Liver (tissue), 9 donors: Measurements from ENCODE around the gene WRAP73. TPM values are rescaled to one million over a fixed set of nuclear protein-coding genes. Genes with fewer than 3 reads are reported as not detected.

Experiments
- DNase-seq: peaks from one replicate; pipeline ENCODE4 v3.0.0-alpha.2; 2017; ENCODE audit warnings: low spot score
- H3K27ac ChIP-seq, 2 donors: one replicate each; pipeline ENCODE4 v1.7.0; 2013; ENCODE audit warnings: inconsistent platforms in 2 of 2, low read length in 2 of 2, control low read depth in 1 of 2, low read depth in 1 of 2, mild to moderate bottlenecking in 1 of 2
- H3K27me3 ChIP-seq, 4 donors: one replicate each; pipeline versions ENCODE4 v1.6.1 to v1.7.0; 2013; ENCODE audit warnings: low read length in 3 of 4, inconsistent platforms in 1 of 4, mild to moderate bottlenecking in 1 of 4, moderate library complexity in 1 of 4; ENCODE audit not compliant: control insufficient read depth in 4 of 4, insufficient read depth in 4 of 4
- H3K36me3 ChIP-seq, 4 donors: one replicate each; pipeline versions ENCODE4 v1.6.1 to v1.7.0; 2013; ENCODE audit warnings: low read length in 3 of 4, mild to moderate bottlenecking in 3 of 4, low read depth in 1 of 4, moderate library complexity in 1 of 4; ENCODE audit not compliant: control insufficient read depth in 4 of 4, insufficient read depth in 3 of 4
- H3K4me1 ChIP-seq, 4 donors: one replicate each; pipeline versions ENCODE4 v1.6.1 to v1.7.0; 2013; ENCODE audit warnings: low read length in 3 of 4, mild to moderate bottlenecking in 3 of 4, moderate library complexity in 1 of 4; ENCODE audit not compliant: control insufficient read depth in 4 of 4, insufficient read depth in 4 of 4
- H3K4me3 ChIP-seq, 3 donors: one replicate each; pipeline versions ENCODE4 v1.6.1 to v1.7.0; 2013; ENCODE audit warnings: low read length in 3 of 3, control low read depth in 1 of 3, low read depth in 1 of 3, mild to moderate bottlenecking in 1 of 3
- H3K9ac ChIP-seq, 2 donors: one replicate each; pipeline ENCODE4 v1.7.0; 2013; ENCODE audit warnings: low read length in 2 of 2, mild to moderate bottlenecking in 2 of 2, moderate library complexity in 2 of 2, control low read depth in 1 of 2, low read depth in 1 of 2
- H3K9me3 ChIP-seq, 4 donors: one replicate each; pipeline versions ENCODE4 v1.6.1 to v1.7.0; 2013; ENCODE audit warnings: low read length in 3 of 4; ENCODE audit not compliant: control insufficient read depth in 4 of 4
- GABPA ChIP-seq, 2 donors: IDR thresholded peaks in 1 of 2; conservative IDR thresholded peaks in 1 of 2; 2 replicates each; pipeline ENCODE4 v1.6.1; 2016; ENCODE audit warnings: antibody characterized with exemption in 2 of 2, mild to moderate bottlenecking in 1 of 2, moderate library complexity in 1 of 2
- HNF4A ChIP-seq, 2 donors: conservative IDR thresholded peaks; 2 replicates each; pipeline ENCODE4 v1.6.1; 2016; ENCODE audit warnings: antibody characterized with exemption in 2 of 2, mild to moderate bottlenecking in 2 of 2
- HNF4G ChIP-seq: IDR thresholded peaks from 2 replicates; pipeline ENCODE4 v1.6.1; 2016; ENCODE audit warnings: antibody characterized with exemption
- JUND ChIP-seq, 2 donors: IDR thresholded peaks; 2 replicates each; pipeline ENCODE4 v1.6.1; 2016; ENCODE audit warnings: antibody characterized with exemption in 2 of 2
- NR2F2 ChIP-seq: IDR thresholded peaks from 2 replicates; pipeline ENCODE4 v1.6.1; 2016; ENCODE audit warnings: antibody characterized with exemption
- RXRA ChIP-seq, 2 donors: IDR thresholded peaks; 2 replicates each; pipeline ENCODE4 v1.6.1; 2017 to 2018; ENCODE audit warnings: antibody characterized with exemption in 2 of 2, mild to moderate bottlenecking in 1 of 2
- SP1 ChIP-seq: IDR thresholded peaks from 2 replicates; pipeline ENCODE4 v1.6.1; 2018; ENCODE audit warnings: antibody characterized with exemption, mild to moderate bottlenecking
- YY1 ChIP-seq: IDR thresholded peaks from 2 replicates; pipeline ENCODE4 v1.6.1; 2016; ENCODE audit warnings: antibody characterized with exemption, mild to moderate bottlenecking
- WGBS: extraction: QIAGEN DNeasy Blood & Tissue Kit; methylation state at CpG from one replicate; pipeline ENCODE4 v1.1.7; 2013; 5-methylcytosine and 5-hydroxymethylcytosine counted together
- polyA plus RNA-seq, 2 donors: library from polyadenylated mRNA; stranded (reverse) in 1 of 2; unstranded in 1 of 2; fragments of 200-250 nt in 1 of 2; fragments of >200 nt in 1 of 2; fragmentation: Nextera tagmentation in 1 of 2; extraction: Ambion mirVana in 1 of 2; gene quantifications; one replicate each; pipeline versions ENCODE4 v1.2.1 to v1.2.3, GENCODE V29; 2013 to 2015
- total RNA-seq, 2 donors: library from RNA; depleted of rRNA; stranded (reverse); fragments of >200 nt; gene quantifications; one replicate each; pipeline ENCODE4 v1.2.3, GENCODE V29; 2014
- TF ChIP-seq, protein P1 (sequence below): IDR thresholded peaks from 2 replicates; pipeline ENCODE4 v1.6.1; 2016; ENCODE audit warnings: antibody characterized with exemption, mild to moderate bottlenecking
- TF ChIP-seq, protein P2 (sequence below): IDR thresholded peaks from 2 replicates; pipeline ENCODE4 v1.6.1; 2016; ENCODE audit warnings: antibody characterized with exemption
- TF ChIP-seq, protein P3 (sequence below): fragments of 150-350 bp; IDR thresholded peaks from 2 replicates; pipeline ENCODE4 v1.5.1; 2017; ENCODE audit warnings: improper control_type of control experiment, low read depth, low read length; ENCODE audit not compliant: missing input control
- TF ChIP-seq, protein P4 (sequence below): IDR thresholded peaks from 2 replicates; pipeline ENCODE4 v1.6.1; 2016; ENCODE audit warnings: antibody characterized with exemption
- TF ChIP-seq, protein P5 (sequence below): IDR thresholded peaks from 2 replicates; pipeline ENCODE4 v1.6.1; 2016; ENCODE audit warnings: antibody characterized with exemption
- donor health status: healthy.
- donor health status: healthy.
- donor health status: healthy.
- donor health status: healthy.
- donor health status: healthy.

Gene WRAP73
- total and polyA plus RNA-seq, 4 donors, result 7.6 to 14.6 (median 10.0) TPM

DNA sequence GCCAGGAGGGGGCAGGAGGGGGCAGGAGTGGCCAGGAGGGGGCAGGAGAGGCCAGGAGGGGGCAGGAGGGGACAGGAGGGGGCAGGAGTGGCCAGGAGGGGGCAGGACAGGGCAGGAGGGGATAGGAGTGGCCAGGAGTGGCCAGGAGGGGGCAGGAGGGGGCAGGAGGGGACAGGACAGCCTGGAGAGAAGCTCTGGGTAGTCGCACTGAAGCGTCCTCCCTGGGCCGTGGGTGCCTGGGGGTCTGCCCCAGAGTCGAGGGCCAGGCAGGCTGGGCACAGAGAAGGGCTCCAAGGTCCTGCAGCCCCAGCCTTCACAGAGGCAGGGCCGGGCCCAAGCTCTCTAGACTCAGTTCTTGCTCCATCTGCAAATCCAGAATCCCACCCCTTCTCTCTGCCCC is 61.5 kb downstream of the WRAP73 start:
- Histone ChIP-seq H3K4me3 (no peak overlapping the region), H3K36me3 (no peaks in the 10 kb centered on the region), H3K9ac (no peak overlapping the region), H3K4me1 (no peaks in the 10 kb centered on the region), H3K9me3 (no peaks in the 10 kb centered on the region), H3K27me3 (no peaks in the 10 kb centered on the region), H3K27ac (no peak overlapping the region)
- DNase-seq, result no peak
- WGBS, result 75% methylated on average over 5 of the region's 5 CpGs
- TF ChIP-seq NR2F2 (no peak), RXRA (IDR thresholded peaks at IDR 0.05) (no peak), JUND (IDR thresholded peaks at IDR 0.05) (no peak), GABPA (IDR thresholded peaks at IDR 0.05 in 1 of 2, conservative IDR thresholded peaks at IDR 0.05 in 1 of 2) (no peak)
- TF ChIP-seq, protein P1, sequence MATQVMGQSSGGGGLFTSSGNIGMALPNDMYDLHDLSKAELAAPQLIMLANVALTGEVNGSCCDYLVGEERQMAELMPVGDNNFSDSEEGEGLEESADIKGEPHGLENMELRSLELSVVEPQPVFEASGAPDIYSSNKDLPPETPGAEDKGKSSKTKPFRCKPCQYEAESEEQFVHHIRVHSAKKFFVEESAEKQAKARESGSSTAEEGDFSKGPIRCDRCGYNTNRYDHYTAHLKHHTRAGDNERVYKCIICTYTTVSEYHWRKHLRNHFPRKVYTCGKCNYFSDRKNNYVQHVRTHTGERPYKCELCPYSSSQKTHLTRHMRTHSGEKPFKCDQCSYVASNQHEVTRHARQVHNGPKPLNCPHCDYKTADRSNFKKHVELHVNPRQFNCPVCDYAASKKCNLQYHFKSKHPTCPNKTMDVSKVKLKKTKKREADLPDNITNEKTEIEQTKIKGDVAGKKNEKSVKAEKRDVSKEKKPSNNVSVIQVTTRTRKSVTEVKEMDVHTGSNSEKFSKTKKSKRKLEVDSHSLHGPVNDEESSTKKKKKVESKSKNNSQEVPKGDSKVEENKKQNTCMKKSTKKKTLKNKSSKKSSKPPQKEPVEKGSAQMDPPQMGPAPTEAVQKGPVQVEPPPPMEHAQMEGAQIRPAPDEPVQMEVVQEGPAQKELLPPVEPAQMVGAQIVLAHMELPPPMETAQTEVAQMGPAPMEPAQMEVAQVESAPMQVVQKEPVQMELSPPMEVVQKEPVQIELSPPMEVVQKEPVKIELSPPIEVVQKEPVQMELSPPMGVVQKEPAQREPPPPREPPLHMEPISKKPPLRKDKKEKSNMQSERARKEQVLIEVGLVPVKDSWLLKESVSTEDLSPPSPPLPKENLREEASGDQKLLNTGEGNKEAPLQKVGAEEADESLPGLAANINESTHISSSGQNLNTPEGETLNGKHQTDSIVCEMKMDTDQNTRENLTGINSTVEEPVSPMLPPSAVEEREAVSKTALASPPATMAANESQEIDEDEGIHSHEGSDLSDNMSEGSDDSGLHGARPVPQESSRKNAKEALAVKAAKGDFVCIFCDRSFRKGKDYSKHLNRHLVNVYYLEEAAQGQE, result no peak

DNA sequence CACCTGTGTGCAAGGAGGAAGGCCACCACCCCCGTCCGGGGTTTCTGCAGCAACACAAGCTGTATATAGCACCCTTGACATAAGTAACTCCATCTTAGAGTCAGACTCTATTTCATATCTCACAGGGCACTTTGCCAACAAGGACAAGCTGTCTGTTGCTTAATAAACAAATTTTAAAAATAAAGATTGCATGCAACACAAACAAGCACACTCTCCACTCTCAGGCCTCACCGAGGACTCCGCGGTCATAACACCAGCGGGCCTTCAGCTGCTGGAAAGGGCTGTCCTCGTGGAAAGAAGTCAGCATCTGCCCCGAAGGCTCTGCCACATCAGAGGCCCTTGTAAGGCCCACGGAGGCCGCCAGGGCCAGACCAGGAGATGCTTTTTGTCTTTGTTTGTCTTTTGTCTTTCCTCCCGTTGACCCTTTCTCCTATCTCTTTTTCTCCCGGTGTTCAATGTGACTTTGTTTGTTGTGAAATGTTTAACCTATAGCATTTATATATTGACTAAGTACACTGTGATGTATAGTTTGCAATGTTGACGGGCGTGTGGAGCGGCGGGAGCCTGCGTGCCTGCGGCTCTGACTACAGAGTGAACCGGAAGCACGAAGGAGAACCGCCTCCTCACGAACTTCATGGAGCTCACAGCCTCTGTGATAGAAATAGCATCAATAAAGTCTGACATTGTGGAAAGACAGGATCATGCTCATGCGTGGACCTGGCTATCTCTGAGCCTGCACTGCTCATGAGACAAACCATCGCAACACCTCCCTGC is 62.7 kb downstream of the WRAP73 start:
- no peaks in the 10 kb centered on the region for H3K9me3 ChIP-seq
- 68% methylated on average over 24 of the region's 24 CpGs for WGBS
- H3K9ac ChIP-seq, result no peak overlapping the region
- H3K4me1 ChIP-seq, result no peaks in the 10 kb centered on the region
- no peaks in the 10 kb centered on the region for H3K27me3 ChIP-seq
- no peak overlapping the region for H3K27ac ChIP-seq
- no peak for DNase-seq
- H3K4me3 ChIP-seq, result no peak overlapping the region
- TF ChIP-seq HNF4A (conservative IDR thresholded peaks at IDR 0.05) (no peak), SP1 (no peak), HNF4G (no peak), YY1 (no peak), GABPA (IDR thresholded peaks at IDR 0.05 in 1 of 2, conservative IDR thresholded peaks at IDR 0.05 in 1 of 2) (no peak), RXRA (IDR thresholded peaks at IDR 0.05) (no peak)
- TF ChIP-seq, protein P1, result no peak
- TF ChIP-seq, protein P2, sequence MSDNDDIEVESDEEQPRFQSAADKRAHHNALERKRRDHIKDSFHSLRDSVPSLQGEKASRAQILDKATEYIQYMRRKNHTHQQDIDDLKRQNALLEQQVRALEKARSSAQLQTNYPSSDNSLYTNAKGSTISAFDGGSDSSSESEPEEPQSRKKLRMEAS, result no peak
- TF ChIP-seq, protein P3, sequence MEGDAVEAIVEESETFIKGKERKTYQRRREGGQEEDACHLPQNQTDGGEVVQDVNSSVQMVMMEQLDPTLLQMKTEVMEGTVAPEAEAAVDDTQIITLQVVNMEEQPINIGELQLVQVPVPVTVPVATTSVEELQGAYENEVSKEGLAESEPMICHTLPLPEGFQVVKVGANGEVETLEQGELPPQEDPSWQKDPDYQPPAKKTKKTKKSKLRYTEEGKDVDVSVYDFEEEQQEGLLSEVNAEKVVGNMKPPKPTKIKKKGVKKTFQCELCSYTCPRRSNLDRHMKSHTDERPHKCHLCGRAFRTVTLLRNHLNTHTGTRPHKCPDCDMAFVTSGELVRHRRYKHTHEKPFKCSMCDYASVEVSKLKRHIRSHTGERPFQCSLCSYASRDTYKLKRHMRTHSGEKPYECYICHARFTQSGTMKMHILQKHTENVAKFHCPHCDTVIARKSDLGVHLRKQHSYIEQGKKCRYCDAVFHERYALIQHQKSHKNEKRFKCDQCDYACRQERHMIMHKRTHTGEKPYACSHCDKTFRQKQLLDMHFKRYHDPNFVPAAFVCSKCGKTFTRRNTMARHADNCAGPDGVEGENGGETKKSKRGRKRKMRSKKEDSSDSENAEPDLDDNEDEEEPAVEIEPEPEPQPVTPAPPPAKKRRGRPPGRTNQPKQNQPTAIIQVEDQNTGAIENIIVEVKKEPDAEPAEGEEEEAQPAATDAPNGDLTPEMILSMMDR, result no peak
- TF ChIP-seq, protein P4, sequence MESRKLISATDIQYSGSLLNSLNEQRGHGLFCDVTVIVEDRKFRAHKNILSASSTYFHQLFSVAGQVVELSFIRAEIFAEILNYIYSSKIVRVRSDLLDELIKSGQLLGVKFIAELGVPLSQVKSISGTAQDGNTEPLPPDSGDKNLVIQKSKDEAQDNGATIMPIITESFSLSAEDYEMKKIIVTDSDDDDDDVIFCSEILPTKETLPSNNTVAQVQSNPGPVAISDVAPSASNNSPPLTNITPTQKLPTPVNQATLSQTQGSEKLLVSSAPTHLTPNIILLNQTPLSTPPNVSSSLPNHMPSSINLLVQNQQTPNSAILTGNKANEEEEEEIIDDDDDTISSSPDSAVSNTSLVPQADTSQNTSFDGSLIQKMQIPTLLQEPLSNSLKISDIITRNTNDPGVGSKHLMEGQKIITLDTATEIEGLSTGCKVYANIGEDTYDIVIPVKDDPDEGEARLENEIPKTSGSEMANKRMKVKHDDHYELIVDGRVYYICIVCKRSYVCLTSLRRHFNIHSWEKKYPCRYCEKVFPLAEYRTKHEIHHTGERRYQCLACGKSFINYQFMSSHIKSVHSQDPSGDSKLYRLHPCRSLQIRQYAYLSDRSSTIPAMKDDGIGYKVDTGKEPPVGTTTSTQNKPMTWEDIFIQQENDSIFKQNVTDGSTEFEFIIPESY, result no peak
- TF ChIP-seq, protein P5, sequence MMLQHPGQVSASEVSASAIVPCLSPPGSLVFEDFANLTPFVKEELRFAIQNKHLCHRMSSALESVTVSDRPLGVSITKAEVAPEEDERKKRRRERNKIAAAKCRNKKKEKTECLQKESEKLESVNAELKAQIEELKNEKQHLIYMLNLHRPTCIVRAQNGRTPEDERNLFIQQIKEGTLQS, result no peak
- H3K36me3 ChIP-seq, result no peaks in the 10 kb centered on the region
